Measurements from ENCODE around the gene ZCCHC7. TPM values are rescaled to one million over a fixed set of nuclear protein-coding genes. Genes with fewer than 3 reads are reported as not detected.

The ZCCHC7 gene
- total and polyA plus RNA-seq, 9 of the 15 experiments (the other 6 are each of a cell fraction or from before 2014, with no cell fraction given) = 34.1 to 68.9 (median 48.8) TPM

DNA sequence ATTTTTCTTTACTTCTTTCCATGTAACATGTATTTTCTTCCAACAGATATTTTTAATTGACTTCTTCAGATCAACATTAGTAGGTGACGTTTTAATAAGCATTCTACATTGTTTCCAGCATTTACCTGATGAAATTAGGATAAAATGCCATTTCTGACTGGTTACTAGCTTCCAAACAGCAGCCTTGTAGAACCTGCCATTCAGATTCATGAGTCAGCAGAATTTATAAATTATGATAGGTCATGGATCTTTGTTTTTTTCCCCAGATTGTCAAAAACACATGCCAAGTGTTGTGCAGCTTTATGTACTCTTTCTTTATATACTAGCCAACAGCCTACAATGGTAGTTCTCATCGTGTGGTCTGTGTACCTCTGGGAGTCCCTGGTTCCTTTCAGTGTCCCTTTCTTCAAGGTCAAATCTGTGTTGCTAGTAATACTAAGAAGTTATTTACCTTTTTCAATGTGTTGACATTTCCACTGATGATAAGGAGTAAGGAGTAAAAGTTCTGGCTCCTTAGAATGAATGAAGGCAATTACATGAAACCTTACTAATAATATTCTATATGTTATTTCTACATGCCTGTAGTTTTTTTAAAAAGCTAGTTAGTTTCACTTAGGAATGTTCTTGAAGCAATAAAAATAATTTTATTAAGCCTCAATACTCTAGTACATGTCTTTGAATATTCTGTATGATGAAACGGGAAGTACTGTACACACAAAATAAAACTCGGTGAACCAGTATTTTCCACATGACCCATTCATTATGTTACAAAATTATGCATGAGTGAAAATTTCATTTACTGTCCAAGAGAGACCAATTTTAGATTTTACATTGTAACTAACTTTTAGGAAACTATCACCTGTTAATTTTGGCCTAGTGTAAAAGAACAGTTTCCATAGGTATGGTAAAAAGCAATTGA is 135.8 kb downstream of the ZCCHC7 start:
- CTCF ChIA-PET (ENCODE audit: low intra/inter-chr PET ratio) = no interaction called here
- peaks cover 3 to 6% of the 10 kb centered on the region in 2 experiments; a peak in 3 of 5 replicates for H3K4me1 ChIP-seq (replicated peaks in 1 of 2; ENCODE audit: control insufficient read depth in 2 of 2, insufficient read depth in 2 of 2, low read length in 2 of 2)
- TF ChIP-seq C11orf30 (IDR thresholded peaks at IDR 0.05; ENCODE audit: low read depth) = peak; percentile 98
- TF ChIP-seq, protein P1, sequence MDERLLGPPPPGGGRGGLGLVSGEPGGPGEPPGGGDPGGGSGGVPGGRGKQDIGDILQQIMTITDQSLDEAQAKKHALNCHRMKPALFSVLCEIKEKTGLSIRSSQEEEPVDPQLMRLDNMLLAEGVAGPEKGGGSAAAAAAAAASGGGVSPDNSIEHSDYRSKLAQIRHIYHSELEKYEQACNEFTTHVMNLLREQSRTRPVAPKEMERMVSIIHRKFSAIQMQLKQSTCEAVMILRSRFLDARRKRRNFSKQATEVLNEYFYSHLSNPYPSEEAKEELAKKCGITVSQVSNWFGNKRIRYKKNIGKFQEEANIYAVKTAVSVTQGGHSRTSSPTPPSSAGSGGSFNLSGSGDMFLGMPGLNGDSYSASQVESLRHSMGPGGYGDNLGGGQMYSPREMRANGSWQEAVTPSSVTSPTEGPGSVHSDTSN (CRISPR knock-in tag; IDR thresholded peaks at IDR 0.05; ENCODE audit: low read depth) = no peak
- TF ChIP-seq, protein P1 (tag; conservative IDR thresholded peaks at IDR 0.05; ENCODE audit: low read depth) = peak; percentile 67
- TF ChIP-seq SOX6 (IDR thresholded peaks at IDR 0.05) = no peak
- TF ChIP-seq DPF2 (IDR thresholded peaks at IDR 0.05) = 0 out of 2 replicates have a peak, but pooled peaks have one; percentile 21
- peak; percentile 98 for TF ChIP-seq MAFG (tag; conservative IDR thresholded peaks at IDR 0.05)
- TF ChIP-seq, protein P2, sequence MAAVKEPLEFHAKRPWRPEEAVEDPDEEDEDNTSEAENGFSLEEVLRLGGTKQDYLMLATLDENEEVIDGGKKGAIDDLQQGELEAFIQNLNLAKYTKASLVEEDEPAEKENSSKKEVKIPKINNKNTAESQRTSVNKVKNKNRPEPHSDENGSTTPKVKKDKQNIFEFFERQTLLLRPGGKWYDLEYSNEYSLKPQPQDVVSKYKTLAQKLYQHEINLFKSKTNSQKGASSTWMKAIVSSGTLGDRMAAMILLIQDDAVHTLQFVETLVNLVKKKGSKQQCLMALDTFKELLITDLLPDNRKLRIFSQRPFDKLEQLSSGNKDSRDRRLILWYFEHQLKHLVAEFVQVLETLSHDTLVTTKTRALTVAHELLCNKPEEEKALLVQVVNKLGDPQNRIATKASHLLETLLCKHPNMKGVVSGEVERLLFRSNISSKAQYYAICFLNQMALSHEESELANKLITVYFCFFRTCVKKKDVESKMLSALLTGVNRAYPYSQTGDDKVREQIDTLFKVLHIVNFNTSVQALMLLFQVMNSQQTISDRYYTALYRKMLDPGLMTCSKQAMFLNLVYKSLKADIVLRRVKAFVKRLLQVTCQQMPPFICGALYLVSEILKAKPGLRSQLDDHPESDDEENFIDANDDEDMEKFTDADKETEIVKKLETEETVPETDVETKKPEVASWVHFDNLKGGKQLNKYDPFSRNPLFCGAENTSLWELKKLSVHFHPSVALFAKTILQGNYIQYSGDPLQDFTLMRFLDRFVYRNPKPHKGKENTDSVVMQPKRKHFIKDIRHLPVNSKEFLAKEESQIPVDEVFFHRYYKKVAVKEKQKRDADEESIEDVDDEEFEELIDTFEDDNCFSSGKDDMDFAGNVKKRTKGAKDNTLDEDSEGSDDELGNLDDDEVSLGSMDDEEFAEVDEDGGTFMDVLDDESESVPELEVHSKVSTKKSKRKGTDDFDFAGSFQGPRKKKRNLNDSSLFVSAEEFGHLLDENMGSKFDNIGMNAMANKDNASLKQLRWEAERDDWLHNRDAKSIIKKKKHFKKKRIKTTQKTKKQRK (IDR thresholded peaks at IDR 0.05; ENCODE audit: borderline replicate concordance, low read depth, low read length) = no peak
- TF ChIP-seq JUND (IDR thresholded peaks at IDR 0.05; ENCODE audit: borderline replicate concordance, low read depth, low read length) = no peak
- TF ChIP-seq JUND (tag; IDR thresholded peaks at IDR 0.05; ENCODE audit: borderline replicate concordance, low read depth, low read length) = no peak
- TF ChIP-seq, protein P3, sequence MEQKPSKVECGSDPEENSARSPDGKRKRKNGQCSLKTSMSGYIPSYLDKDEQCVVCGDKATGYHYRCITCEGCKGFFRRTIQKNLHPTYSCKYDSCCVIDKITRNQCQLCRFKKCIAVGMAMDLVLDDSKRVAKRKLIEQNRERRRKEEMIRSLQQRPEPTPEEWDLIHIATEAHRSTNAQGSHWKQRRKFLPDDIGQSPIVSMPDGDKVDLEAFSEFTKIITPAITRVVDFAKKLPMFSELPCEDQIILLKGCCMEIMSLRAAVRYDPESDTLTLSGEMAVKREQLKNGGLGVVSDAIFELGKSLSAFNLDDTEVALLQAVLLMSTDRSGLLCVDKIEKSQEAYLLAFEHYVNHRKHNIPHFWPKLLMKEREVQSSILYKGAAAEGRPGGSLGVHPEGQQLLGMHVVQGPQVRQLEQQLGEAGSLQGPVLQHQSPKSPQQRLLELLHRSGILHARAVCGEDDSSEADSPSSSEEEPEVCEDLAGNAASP (IDR thresholded peaks at IDR 0.05) = no peak
- TF ChIP-seq NFE2 (IDR thresholded peaks at IDR 0.05; ENCODE audit: low read depth) = peak; percentile 84
- peak; percentile 30 for TF ChIP-seq ZFP36 (IDR thresholded peaks at IDR 0.05; ENCODE audit: low read depth, low read length, partially characterized antibody)
- TF ChIP-seq MAFK (IDR thresholded peaks at IDR 0.05; ENCODE audit: low read length) = peak; percentile 99
- TF ChIP-seq ZNF431 (CRISPR knock-in tag; IDR thresholded peaks at IDR 0.05) = peak; percentile 90
- TF ChIP-seq IFI16 (CRISPR knock-in tag; IDR thresholded peaks at IDR 0.05) = no peak

More for the DNA sequence above, 135.8 kb downstream of the ZCCHC7 start:
- Histone ChIP-seq H3K9me3 (replicated peaks; ENCODE audit: control insufficient read depth, insufficient read depth, low read depth, low read length) (no peaks in the 10 kb centered on the region; the same call in 1 of the 2 replicates), H2AFZ (ENCODE audit: low read depth, low read length) (no peak overlapping the region), H3K9ac (ENCODE audit: insufficient read depth in 1 of 2, low read depth in 2 of 2, low read length in 2 of 2) (no peak overlapping the region), H4K20me1 (replicated peaks; ENCODE audit: control insufficient read depth, insufficient read depth, low read length) (no peaks in the 10 kb centered on the region; the same call in 1 of the 2 replicates), H3K4me3 (no peak overlapping the region), H3K27ac (ENCODE audit: extremely low read depth, low read depth, low read length) (peak overlapping the region; percentile 5; the same call in 1 of the 3 replicates), H3K4me2 (ENCODE audit: insufficient read depth, low read length) (no peak overlapping the region), H3K36me3 (ENCODE audit: control insufficient read depth, insufficient read depth, low read length) (peaks cover 39% of the 10 kb centered on the region; the same call in 2 of the 3 replicates), H3K9me1 (ENCODE audit: control insufficient read depth, insufficient read depth, low read length) (no peaks in the 10 kb centered on the region), H3K79me2 (ENCODE audit: control insufficient read depth, insufficient read depth, low read length) (peaks cover 56% of the 10 kb centered on the region), H3K27me3 (ENCODE audit: control insufficient read depth in 2 of 2, insufficient read depth in 2 of 2, low read length in 2 of 2) (no peaks in the 10 kb centered on the region)
- POLR2A ChIA-PET = interaction anchor here (0.7 to 1.2 kb wide), 3 partner anchors 13 to 40 kb away, joined by 3 to 4 read pairs (median 3); no protein-coding TSS in a partner anchor
- FAIRE-seq = no peak
- 52% methylated on average over 4 of the region's 4 CpGs for WGBS (ENCODE audit: insufficient coverage, low coverage, missing lambda C conversion rate)
- in situ Hi-C loops (cut with MboI) (no loop called here), intact Hi-C loops (cut with micrococcal nuclease) (no loop called here)
- BruUV-seq (replicated peaks) = no TSS peak
- DNase-seq (ENCODE audit: extremely low read depth in 1 of 4, low spot score in 3 of 4) = no peak
- no peak for ATAC-seq
